Chondrocyte (in vitro differentiated cells): ENCODE results near the gene MYO15B. TPM values are rescaled to one million over a fixed set of nuclear protein-coding genes. Genes with fewer than 3 reads are reported as not detected.
A peak's percentile ranks its signal among the peaks of the same experiment; 100 is the strongest.

ENCODE experiments used
- DNase-seq: peaks from one replicate; pipeline ENCODE4 v3.0.0; 2021; ENCODE audit warnings: mixed read lengths, low spot score
- H3K27ac Mint-ChIP-seq: one replicate; pipeline ENCODE4 v1.8.0; 2021; ENCODE audit warnings: mild to moderate bottlenecking, moderate library complexity, mixed read lengths; ENCODE audit not compliant: unreplicated experiment
- H3K27me3 Mint-ChIP-seq: 2 replicates; pipeline ENCODE4 v1.8.0; 2021; ENCODE audit warnings: low read depth, mixed read lengths
- H3K36me3 Mint-ChIP-seq: 2 replicates; pipeline ENCODE4 v1.8.0; 2021; ENCODE audit warnings: low read depth, mixed read lengths
- H3K4me1 Mint-ChIP-seq: 2 replicates; pipeline ENCODE4 v1.8.0; 2021; ENCODE audit warnings: low read depth, mild to moderate bottlenecking, mixed read lengths
- H3K4me3 Mint-ChIP-seq: one replicate; pipeline ENCODE4 v1.8.0; 2021; ENCODE audit warnings: mild to moderate bottlenecking, moderate library complexity, mixed read lengths; ENCODE audit not compliant: unreplicated experiment
- H3K9me3 Mint-ChIP-seq: 2 replicates; pipeline ENCODE4 v1.8.0; 2021; ENCODE audit warnings: low read depth, mixed read lengths
- total RNA-seq: library from RNA; stranded (reverse); gene quantifications from 3 replicates; pipeline ENCODE4 v1.2.1, GENCODE V29; 2021
- TF ChIP-seq, protein P1 (sequence below): fragments of 200-600 bp; sonication (generic); IDR thresholded peaks from 2 replicates; pipeline ENCODE4 v1.5.0; 2021; ENCODE audit warnings: antibody characterized with exemption, mild to moderate bottlenecking, moderate library complexity

MYO15B gene
- total RNA-seq, 1 donor from 2014 or later: 16.0 TPM

DNA sequence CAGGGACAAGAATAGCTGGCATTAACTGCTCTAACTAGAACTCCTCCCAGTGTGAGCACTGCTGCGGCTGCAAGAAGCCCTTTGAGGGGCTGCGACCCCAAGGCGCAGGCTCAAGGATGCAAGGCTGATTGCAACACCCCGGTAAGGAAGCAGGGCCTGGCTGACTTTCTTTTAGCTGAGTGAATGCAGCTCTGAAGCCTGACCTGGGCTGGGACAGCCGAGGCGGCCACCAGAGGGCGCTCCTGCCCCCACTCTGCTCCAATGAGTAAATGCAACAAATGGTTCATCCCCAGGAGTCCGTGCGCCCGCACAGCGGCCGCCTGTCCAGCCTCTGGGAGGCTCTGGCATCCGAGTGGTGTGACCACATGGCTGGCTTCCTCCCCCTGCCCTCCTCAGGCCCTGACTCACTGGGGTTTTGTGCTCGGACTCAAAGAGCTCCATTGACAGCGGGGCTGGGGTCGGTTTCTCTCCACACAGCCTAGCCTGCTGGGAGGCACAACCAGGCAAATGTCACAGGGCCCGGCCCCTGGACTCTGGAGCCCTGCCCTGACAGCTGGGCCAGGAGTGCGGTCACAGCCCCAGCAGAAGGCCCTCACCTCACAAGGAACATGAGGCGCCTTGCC, 45.4 kb downstream of the MYO15B start, which contains the start of gene SMIM5:
SMIM5 (plus strand) TSS at position 572 of the 623 bp plus-strand sequence. CDS start 6,768 bp downstream, outside the sequence.
- Mint-ChIP-seq H3K27me3 (no peaks in the 10 kb centered on the region), H3K9me3 (no peaks in the 10 kb centered on the region), H3K4me1 (peaks cover 18% of the 10 kb centered on the region), H3K36me3 (no peaks in the 10 kb centered on the region), H3K4me3 (no peak within 1 kb of the TSS), H3K27ac (peak within 1 kb of the TSS; percentile 85)
- TF ChIP-seq, protein P1, sequence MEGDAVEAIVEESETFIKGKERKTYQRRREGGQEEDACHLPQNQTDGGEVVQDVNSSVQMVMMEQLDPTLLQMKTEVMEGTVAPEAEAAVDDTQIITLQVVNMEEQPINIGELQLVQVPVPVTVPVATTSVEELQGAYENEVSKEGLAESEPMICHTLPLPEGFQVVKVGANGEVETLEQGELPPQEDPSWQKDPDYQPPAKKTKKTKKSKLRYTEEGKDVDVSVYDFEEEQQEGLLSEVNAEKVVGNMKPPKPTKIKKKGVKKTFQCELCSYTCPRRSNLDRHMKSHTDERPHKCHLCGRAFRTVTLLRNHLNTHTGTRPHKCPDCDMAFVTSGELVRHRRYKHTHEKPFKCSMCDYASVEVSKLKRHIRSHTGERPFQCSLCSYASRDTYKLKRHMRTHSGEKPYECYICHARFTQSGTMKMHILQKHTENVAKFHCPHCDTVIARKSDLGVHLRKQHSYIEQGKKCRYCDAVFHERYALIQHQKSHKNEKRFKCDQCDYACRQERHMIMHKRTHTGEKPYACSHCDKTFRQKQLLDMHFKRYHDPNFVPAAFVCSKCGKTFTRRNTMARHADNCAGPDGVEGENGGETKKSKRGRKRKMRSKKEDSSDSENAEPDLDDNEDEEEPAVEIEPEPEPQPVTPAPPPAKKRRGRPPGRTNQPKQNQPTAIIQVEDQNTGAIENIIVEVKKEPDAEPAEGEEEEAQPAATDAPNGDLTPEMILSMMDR: peak; percentile 92
- no peak for DNase-seq

DNA sequence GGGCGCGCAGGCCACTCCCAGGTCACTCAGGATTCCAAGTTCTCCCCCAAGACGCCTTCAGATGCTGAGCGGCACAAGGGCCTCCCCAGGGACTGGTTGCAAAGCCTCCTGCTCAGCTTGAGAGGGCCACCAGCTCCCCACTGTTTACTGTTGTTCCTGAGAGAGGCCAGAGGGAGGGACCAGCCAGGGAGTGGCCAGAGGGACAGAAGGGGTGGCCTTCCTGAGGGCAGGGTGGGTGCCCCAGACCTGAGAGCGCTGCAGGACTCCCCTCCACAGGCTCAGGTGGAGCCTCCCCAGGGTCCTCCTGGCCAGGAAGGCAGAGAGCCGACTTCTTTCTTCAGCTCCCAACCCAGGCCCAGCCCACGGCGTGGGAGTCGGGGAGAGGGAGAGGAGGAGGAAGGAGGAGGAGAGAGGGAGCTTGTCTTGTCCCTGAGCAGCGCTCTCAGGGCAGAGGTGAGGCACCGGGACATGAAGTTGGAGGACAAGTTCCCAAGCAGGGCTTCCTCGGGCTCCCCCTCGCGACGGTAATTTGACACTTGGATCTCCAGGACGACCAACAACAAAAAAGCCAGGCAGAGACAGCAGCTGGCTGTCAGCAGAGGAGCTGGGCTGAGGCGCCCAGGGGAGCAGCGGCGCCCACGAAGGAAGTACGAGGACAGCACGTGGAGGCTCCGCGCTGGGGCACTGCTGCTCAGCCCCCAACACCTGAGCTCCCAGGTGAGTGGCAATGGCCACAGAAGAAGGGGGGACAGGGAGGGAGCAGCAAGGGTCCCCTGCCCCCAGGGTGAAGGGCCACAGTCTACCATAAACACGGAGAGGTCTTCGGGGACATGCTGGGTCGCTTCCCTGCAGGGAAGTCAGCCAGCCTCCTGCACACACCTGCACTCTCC, 46.1 kb downstream of the MYO15B start:
- TF ChIP-seq, protein P1: peak; percentile 83
- Mint-ChIP-seq H3K27me3 (no peaks in the 10 kb centered on the region), H3K9me3 (no peaks in the 10 kb centered on the region), H3K27ac (peak overlapping the region; percentile 85), H3K4me1 (peaks cover 18% of the 10 kb centered on the region), H3K36me3 (no peaks in the 10 kb centered on the region), H3K4me3 (no peak overlapping the region)
- DNase-seq: no peak

DNA sequence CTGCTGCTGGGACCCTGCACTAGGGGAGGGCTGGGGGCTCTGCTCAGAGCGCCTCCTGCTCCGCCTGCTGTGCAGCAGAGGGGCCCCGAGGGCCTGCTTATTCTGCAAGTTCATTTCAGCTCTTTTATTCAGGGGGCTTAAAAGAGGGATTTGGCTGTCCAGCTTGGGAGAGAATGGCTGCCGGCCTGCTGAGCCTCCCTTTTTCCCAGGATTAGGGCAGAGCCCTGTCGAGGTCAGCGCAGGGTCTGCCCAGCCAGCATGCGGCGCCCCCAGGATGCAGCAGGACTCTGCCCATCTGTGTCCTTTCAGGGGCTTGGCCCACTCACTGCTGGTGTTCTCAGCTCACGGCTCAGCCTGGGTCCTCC, 46.8 kb downstream of the MYO15B start:
- no peak overlapping the region for H3K27ac Mint-ChIP-seq
- H3K9me3 Mint-ChIP-seq: no peaks in the 10 kb centered on the region
- H3K36me3 Mint-ChIP-seq: no peaks in the 10 kb centered on the region
- H3K27me3 Mint-ChIP-seq: no peaks in the 10 kb centered on the region
- no peak overlapping the region for H3K4me3 Mint-ChIP-seq
- DNase-seq: no peak
- TF ChIP-seq, protein P1: no peak
- peaks cover 18% of the 10 kb centered on the region for H3K4me1 Mint-ChIP-seq

- DNase-seq: no peak
- peaks cover 18% of the 10 kb centered on the region for H3K4me1 Mint-ChIP-seq
- no peak overlapping the region for H3K27ac Mint-ChIP-seq
- H3K36me3 Mint-ChIP-seq: no peaks in the 10 kb centered on the region
- TF ChIP-seq, protein P1: no peak
- H3K27me3 Mint-ChIP-seq: no peaks in the 10 kb centered on the region
- no peak overlapping the region for H3K4me3 Mint-ChIP-seq
- H3K9me3 Mint-ChIP-seq: no peaks in the 10 kb centered on the region
Observed at GRCh38 chr17:75634754-75635609, 47.4 kb downstream of the MYO15B start.
